ENCODE results near the gene PDS5B.
"Not testable (repeated sequence)": the region's sequence is repeated elsewhere in the genome, so short reads cannot be mapped to it uniquely, and the experiment has no call there.

PDS5B gene

DNA sequence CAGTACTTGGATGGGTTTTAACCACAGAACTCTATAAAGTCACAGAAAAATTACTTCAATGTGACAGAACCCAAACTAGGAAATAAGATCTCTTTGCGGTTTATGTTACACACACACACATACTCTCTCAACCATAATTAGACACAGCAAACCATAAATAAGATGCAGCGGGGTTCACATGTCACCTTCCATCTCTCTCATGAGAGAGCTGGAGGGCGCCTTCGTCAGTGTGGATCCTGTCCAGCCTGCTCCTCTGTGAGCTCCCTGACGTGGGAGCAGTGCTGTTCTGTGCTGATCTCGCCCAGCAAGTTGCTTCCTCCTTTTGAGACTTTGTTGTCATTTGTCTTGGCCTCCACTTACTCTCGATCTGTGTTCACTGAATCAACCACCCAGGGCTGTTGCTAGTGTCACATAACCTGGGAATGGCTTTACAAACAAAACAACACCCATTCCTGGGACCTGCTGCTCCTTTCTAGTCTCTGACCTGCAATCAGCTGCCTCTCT lies 225.1 kb downstream of the PDS5B start:
- no peak for DNase-seq

DNA sequence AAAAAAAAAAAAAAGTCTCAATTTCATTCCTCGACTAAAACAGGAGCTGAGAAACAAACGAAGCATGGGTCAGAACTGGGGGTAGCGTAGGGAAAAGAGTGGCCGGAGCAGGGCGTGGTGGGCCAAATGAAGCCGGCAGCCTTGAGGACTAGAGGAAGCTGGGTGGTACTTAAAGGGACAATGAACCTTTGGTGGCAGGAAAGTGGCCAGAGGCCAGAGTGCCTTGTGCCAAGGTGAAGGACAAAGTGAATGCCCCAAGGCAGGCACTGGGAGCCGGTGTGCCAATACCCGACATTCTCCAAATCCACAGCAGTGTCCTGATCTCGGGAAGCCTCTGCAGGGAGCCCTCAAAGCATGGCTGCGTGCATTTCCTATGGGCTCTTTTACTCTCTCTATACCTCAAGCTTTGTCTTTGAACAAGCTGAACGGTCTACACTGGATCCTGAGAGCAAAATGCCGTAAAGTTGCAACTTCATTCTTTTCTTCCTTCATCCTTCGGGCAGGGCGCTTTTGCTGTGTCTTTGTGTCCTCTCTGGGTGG lies 235.0 kb downstream of the PDS5B start:
- DNase-seq = no peak

DNA sequence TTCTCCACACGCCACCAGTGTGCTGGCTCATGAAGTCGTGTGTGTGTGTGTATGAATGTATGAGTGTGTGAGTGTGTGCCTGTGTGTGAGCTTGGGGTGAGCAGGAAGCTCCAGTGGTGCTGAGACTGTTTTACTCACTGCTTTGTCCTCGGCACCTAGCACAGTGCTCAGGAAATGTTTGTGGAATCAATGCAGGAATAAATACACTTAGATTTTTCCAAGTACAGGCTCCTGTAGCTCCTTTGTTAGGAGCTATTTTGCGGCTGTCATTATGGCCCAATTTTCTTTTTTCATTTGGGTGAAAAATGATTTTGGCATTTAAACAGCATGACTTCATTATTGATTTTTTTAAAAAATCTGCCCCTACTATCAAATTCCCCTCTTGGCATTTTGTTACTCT lies 236.5 kb downstream of the PDS5B start:
- DNase-seq = no peak

DNA sequence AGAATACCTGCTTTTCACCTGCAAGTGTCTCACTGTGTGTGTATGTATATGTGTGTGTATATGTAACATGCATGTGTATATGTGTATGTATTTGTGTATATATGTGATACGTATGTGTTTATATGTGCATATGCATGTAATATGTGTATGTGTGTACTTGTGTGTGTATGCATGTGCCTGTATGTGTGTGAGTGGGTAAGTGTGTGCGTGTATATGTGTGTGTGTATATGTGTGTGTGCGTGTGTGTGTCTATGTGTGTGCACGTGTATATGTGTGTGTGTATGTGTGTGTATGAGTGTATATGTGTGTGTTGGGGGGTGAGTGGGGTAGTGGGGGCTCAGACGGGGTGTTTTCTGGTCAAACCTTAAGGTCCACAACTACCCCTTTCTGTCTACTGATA lies 237.3 kb downstream of the PDS5B start:
- no peak for DNase-seq

GRCh38 chr13:32824061-32824460 lies 237.8 kb downstream of the PDS5B start:
- DNase-seq = no peak

DNA sequence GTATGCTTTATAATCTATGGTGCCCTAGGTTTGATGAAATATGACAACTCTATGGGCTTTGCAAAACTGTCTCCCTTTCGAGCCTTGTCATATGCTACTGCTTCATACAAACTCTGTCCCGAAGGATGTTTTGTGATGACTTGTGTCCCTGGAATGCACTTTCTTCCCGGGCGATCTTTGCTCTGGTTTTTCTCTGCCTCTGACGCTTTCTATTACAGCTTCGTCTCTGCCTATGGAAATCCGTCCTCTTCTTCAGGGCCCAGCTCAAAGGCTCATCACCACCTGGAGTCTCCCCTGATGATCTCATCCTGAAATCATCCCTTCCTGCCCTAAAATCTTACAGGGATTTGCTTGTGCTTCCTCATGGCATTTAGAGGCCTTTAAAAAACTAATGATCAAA lies 238.4 kb downstream of the PDS5B start:
- DNase-seq = no peak

DNA sequence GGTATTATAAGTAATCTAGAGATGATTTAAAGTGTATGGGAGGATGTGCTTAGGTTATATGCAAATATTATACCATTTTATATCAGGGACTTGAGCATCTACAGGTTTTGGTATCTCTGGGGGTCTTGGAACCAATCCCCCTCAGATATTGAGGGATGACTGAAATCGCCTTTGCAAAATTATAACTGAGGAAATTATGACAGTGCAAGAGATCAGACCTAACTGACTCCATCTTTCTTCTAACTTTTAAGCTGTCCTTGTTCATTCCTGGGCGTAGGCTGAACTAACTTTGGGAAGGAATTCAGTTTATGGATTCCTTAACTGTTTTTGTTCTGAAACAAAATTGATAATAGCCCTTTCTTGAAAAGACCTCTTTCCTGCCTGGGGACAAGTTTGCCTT lies 239.2 kb downstream of the PDS5B start:
- DNase-seq = no peak

DNA sequence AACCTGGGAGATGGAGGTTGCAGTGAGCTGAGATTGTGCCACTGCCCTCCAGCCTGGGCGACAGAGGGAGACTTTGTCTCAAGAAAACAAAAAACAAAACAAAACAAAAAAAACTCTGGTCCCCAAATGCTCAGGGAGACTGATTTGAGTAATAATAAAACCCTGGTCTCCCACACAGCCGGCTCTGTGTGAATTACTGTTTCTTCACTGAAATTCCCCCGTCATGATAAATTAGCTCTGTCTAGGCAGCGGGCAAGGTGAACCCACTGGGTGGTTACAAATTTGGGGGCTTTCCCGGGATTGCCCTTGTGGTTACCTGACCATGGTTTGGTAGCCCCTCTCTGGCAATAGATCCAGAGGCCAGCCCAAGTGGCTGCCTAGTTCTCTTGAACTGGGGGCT lies 240.1 kb downstream of the PDS5B start:
- not testable (repeated sequence) for DNase-seq
